CD4-positive, CD25-positive, alpha-beta regulatory T cell (primary cell): ENCODE data around the gene UGT3A2. TPM values are rescaled to one million over a fixed set of nuclear protein-coding genes. Genes with fewer than 3 reads are reported as not detected.

ENCODE experiments used
- ATAC-seq, 2 donors: fragments of 150-1000 bp; cut with Tn5 transposase; one replicate each; pipeline ENCODE4 v1.10.0; 2021; ENCODE audit warnings: low read depth in 2 of 2, moderate number of reproducible peaks in 2 of 2, moderate library complexity in 1 of 2
- DNase-seq, 3 donors: peaks; one replicate each; pipeline versions ENCODE4 v3.0.0 to v3.0.0-alpha.2; 2012 to 2022; ENCODE audit warnings: mixed read lengths in 1 of 3
- H3K27ac ChIP-seq: one replicate; pipeline ENCODE4 v1.7.0; 2013; ENCODE audit warnings: mild to moderate bottlenecking, low read length; ENCODE audit not compliant: insufficient read depth, poor library complexity, severe bottlenecking
- H3K27me3 ChIP-seq: one replicate; pipeline ENCODE4 v1.7.0; 2013; ENCODE audit warnings: low read length; ENCODE audit not compliant: control insufficient read depth, insufficient read depth
- H3K36me3 ChIP-seq: one replicate; pipeline ENCODE4 v1.7.0; 2013; ENCODE audit warnings: mild to moderate bottlenecking, low read length, moderate library complexity; ENCODE audit not compliant: control insufficient read depth, insufficient read depth
- H3K4me1 ChIP-seq: 2 replicates; pipeline ENCODE4 v1.7.0; 2013; ENCODE audit warnings: mild to moderate bottlenecking, low read length; ENCODE audit not compliant: insufficient read depth, control insufficient read depth, poor library complexity, severe bottlenecking
- H3K4me3 ChIP-seq: one replicate; pipeline ENCODE4 v1.7.0; 2013; ENCODE audit warnings: low read depth, mild to moderate bottlenecking, low read length, moderate library complexity
- H3K9me3 ChIP-seq, 2 experiments: 1 replicate in 1 of 2; 2 replicates in 1 of 2; pipeline ENCODE4 v1.7.0; 2013; ENCODE audit warnings: low read length in 2 of 2, mild to moderate bottlenecking in 1 of 2, moderate library complexity in 1 of 2; ENCODE audit not compliant: control insufficient read depth in 2 of 2
- H3K27ac Mint-ChIP-seq, 3 donors: one replicate each; pipeline ENCODE4 v1.8.0; 2020 to 2022; ENCODE audit warnings: mild to moderate bottlenecking in 3 of 3, mixed read lengths in 3 of 3, moderate library complexity in 2 of 3
- H3K27me3 Mint-ChIP-seq: one replicate; pipeline ENCODE4 v1.8.0; 2022; ENCODE audit warnings: mild to moderate bottlenecking, mixed read lengths
- H3K36me3 Mint-ChIP-seq: one replicate; pipeline ENCODE4 v1.8.0; 2020; ENCODE audit warnings: mixed read lengths
- H3K4me1 Mint-ChIP-seq, 4 donors: one replicate each; pipeline ENCODE4 v1.8.0; 2020 to 2022; ENCODE audit warnings: mixed read lengths in 4 of 4, mild to moderate bottlenecking in 1 of 4
- H3K4me3 Mint-ChIP-seq, 4 donors: one replicate each; pipeline ENCODE4 v1.8.0; 2020 to 2022; ENCODE audit warnings: mild to moderate bottlenecking in 4 of 4, mixed read lengths in 4 of 4, moderate library complexity in 3 of 4
- H3K9me3 Mint-ChIP-seq, 7 donors: one replicate each; pipeline ENCODE4 v1.8.0; 2020 to 2022; ENCODE audit warnings: mixed read lengths in 7 of 7, mild to moderate bottlenecking in 3 of 7, moderate library complexity in 2 of 7
- polyA plus RNA-seq, 4 donors: library from polyadenylated mRNA; unstranded; fragments of 300-500 nt; fragmentation: Illumina TruSeq; gene quantifications; one replicate each; pipeline ENCODE4 v1.2.3, GENCODE V29; 2021
- total RNA-seq: library from RNA; stranded (reverse); gene quantifications from one replicate; pipeline ENCODE4 v1.2.3, GENCODE V29; 2022

The UGT3A2 gene
- total and polyA plus RNA-seq, 5 donors from 2014 or later: 0.07 to 0.60 (median 0.20) TPM; not detected in 2

- H3K4me1 Mint-ChIP-seq: no peaks in the 10 kb centered on the region
- DNase-seq: no peak
- Histone ChIP-seq H3K27me3 (no peaks in the 10 kb centered on the region), H3K27ac (no peak overlapping the region), H3K9me3 (peaks cover 4 to 10% of the 10 kb centered on the region in 2 experiments), H3K36me3 (no peaks in the 10 kb centered on the region), H3K4me1 (no peaks in the 10 kb centered on the region), H3K4me3 (no peak overlapping the region)
- no peak overlapping the region for H3K27ac Mint-ChIP-seq
- no peak for ATAC-seq
- no peak overlapping the region for H3K4me3 Mint-ChIP-seq
- peaks cover 2 to 25% (median 7%) of the 10 kb centered on the region in 7 donors for H3K9me3 Mint-ChIP-seq
- H3K27me3 Mint-ChIP-seq: no peaks in the 10 kb centered on the region
- peaks cover 5% of the 10 kb centered on the region for H3K36me3 Mint-ChIP-seq
These were observed 49.1 kb downstream of the UGT3A2 start for GRCh38 chr5:36017622-36018021.

- no peaks in the 10 kb centered on the region for H3K4me1 ChIP-seq
- no peak overlapping the region for H3K27ac ChIP-seq
- Mint-ChIP-seq H3K36me3 (peaks cover 5% of the 10 kb centered on the region), H3K9me3 (peaks cover 2 to 27% (median 8%) of the 10 kb centered on the region in 7 donors), H3K4me1 (no peaks in the 10 kb centered on the region), H3K4me3 (no peak overlapping the region), H3K27ac (no peak overlapping the region), H3K27me3 (no peaks in the 10 kb centered on the region)
- DNase-seq (no peak), ATAC-seq (no peak)
- H3K4me3 ChIP-seq: no peak overlapping the region
- peaks cover 4 to 10% of the 10 kb centered on the region in 2 experiments for H3K9me3 ChIP-seq
- H3K36me3 ChIP-seq: no peaks in the 10 kb centered on the region
- no peaks in the 10 kb centered on the region for H3K27me3 ChIP-seq
These were observed 49.7 kb downstream of the UGT3A2 start for GRCh38 chr5:36017004-36017403.

GRCh38 chr5:36013182-36013581, 53.5 kb downstream of the UGT3A2 start:
- H3K36me3 Mint-ChIP-seq: peaks cover 5% of the 10 kb centered on the region
- H3K4me1 Mint-ChIP-seq: no peaks in the 10 kb centered on the region
- H3K9me3 Mint-ChIP-seq: peaks cover 3 to 37% (median 9%) of the 10 kb centered on the region in 7 donors

GRCh38 chr5:36009698-36010097, 57.0 kb downstream of the UGT3A2 start:
- Histone ChIP-seq H3K36me3 (no peaks in the 10 kb centered on the region), H3K4me3 (no peak overlapping the region), H3K4me1 (no peaks in the 10 kb centered on the region), H3K9me3 (peaks cover 0 to 6% of the 10 kb centered on the region in 2 experiments), H3K27me3 (no peaks in the 10 kb centered on the region), H3K27ac (no peak overlapping the region)
- no peaks in the 10 kb centered on the region for H3K4me1 Mint-ChIP-seq
- no peak for ATAC-seq
- no peaks in the 10 kb centered on the region for H3K36me3 Mint-ChIP-seq
- H3K4me3 Mint-ChIP-seq: no peak overlapping the region
- DNase-seq: no peak
- H3K9me3 Mint-ChIP-seq: peaks cover 2 to 28% (median 6%) of the 10 kb centered on the region in 7 donors
- H3K27ac Mint-ChIP-seq: no peak overlapping the region
- peaks cover 4% of the 10 kb centered on the region for H3K27me3 Mint-ChIP-seq

More at GRCh38 chr5:36013182-36013581, 53.5 kb downstream of the UGT3A2 start:
- Histone ChIP-seq H3K27ac (no peak overlapping the region), H3K4me3 (no peak overlapping the region), H3K27me3 (no peaks in the 10 kb centered on the region), H3K4me1 (no peaks in the 10 kb centered on the region), H3K9me3 (peaks cover 4 to 17% of the 10 kb centered on the region in 2 experiments), H3K36me3 (no peaks in the 10 kb centered on the region)
- Mint-ChIP-seq H3K27ac (no peak overlapping the region), H3K27me3 (no peaks in the 10 kb centered on the region), H3K4me3 (no peak overlapping the region)
- no peak for DNase-seq
- no peak for ATAC-seq

- Mint-ChIP-seq H3K36me3 (no peaks in the 10 kb centered on the region), H3K27me3 (peaks cover 4% of the 10 kb centered on the region), H3K9me3 (peaks cover 2 to 16% (median 6%) of the 10 kb centered on the region in 7 donors)
These were observed 59.3 kb downstream of the UGT3A2 start for GRCh38 chr5:36007366-36007765.

GRCh38 chr5:36006163-36006562, 60.5 kb downstream of the UGT3A2 start:
- H3K4me3 ChIP-seq: no peak overlapping the region
- no peaks in the 10 kb centered on the region for H3K4me1 ChIP-seq
- no peak overlapping the region for H3K27ac ChIP-seq
- no peak overlapping the region for H3K4me3 Mint-ChIP-seq
- peaks cover 4% of the 10 kb centered on the region for H3K27me3 Mint-ChIP-seq
- DNase-seq (no peak), ATAC-seq (no peak)
- no peaks in the 10 kb centered on the region for H3K36me3 Mint-ChIP-seq
- no peaks in the 10 kb centered on the region for H3K36me3 ChIP-seq
- peaks cover 0 to 16% (median 6%) of the 10 kb centered on the region in 7 donors for H3K9me3 Mint-ChIP-seq
- H3K9me3 ChIP-seq: peaks cover 0 to 6% of the 10 kb centered on the region in 2 experiments
- H3K4me1 Mint-ChIP-seq: no peaks in the 10 kb centered on the region
- H3K27ac Mint-ChIP-seq: no peak overlapping the region
- H3K27me3 ChIP-seq: no peaks in the 10 kb centered on the region

More at GRCh38 chr5:36007366-36007765, 59.3 kb downstream of the UGT3A2 start:
- Histone ChIP-seq H3K27me3 (no peaks in the 10 kb centered on the region), H3K4me3 (no peak overlapping the region), H3K27ac (no peak overlapping the region), H3K9me3 (peaks cover 0 to 6% of the 10 kb centered on the region in 2 experiments), H3K36me3 (no peaks in the 10 kb centered on the region), H3K4me1 (no peaks in the 10 kb centered on the region)
- Mint-ChIP-seq H3K4me3 (no peak overlapping the region), H3K27ac (no peak overlapping the region), H3K4me1 (no peaks in the 10 kb centered on the region)
- no peak for DNase-seq
- no peak for ATAC-seq

GRCh38 chr5:36001032-36001431, 65.7 kb downstream of the UGT3A2 start:
- H3K27me3 Mint-ChIP-seq: peaks cover 10% of the 10 kb centered on the region
- no peak for ATAC-seq
- no peaks in the 10 kb centered on the region for H3K36me3 Mint-ChIP-seq
- DNase-seq: no peak
- no peak overlapping the region for H3K27ac Mint-ChIP-seq
- Histone ChIP-seq H3K9me3 (no peaks in the 10 kb centered on the region), H3K27ac (no peak overlapping the region), H3K27me3 (no peaks in the 10 kb centered on the region), H3K4me3 (no peak overlapping the region), H3K4me1 (no peaks in the 10 kb centered on the region), H3K36me3 (no peaks in the 10 kb centered on the region)
- peaks cover 0 to 1% (median 0%) of the 10 kb centered on the region in 7 donors for H3K9me3 Mint-ChIP-seq
- H3K4me3 Mint-ChIP-seq: no peak overlapping the region
- no peaks in the 10 kb centered on the region for H3K4me1 Mint-ChIP-seq

GRCh38 chr5:35999547-35999946, 67.1 kb downstream of the UGT3A2 start:
- Histone ChIP-seq H3K27me3 (no peaks in the 10 kb centered on the region), H3K4me3 (no peak overlapping the region), H3K9me3 (no peaks in the 10 kb centered on the region), H3K4me1 (no peaks in the 10 kb centered on the region), H3K36me3 (no peaks in the 10 kb centered on the region), H3K27ac (no peak overlapping the region)
- H3K4me3 Mint-ChIP-seq: no peak overlapping the region
- H3K4me1 Mint-ChIP-seq: no peaks in the 10 kb centered on the region
- peaks cover 0 to 1% (median 0%) of the 10 kb centered on the region in 7 donors for H3K9me3 Mint-ChIP-seq
- no peak for ATAC-seq
- no peak for DNase-seq
- H3K36me3 Mint-ChIP-seq: no peaks in the 10 kb centered on the region
- peaks cover 5% of the 10 kb centered on the region for H3K27me3 Mint-ChIP-seq
- no peak overlapping the region for H3K27ac Mint-ChIP-seq
